Sigmoid colon (tissue), 7 donors: ENCODE data around the gene PEX10. TPM values are rescaled to one million over a fixed set of nuclear protein-coding genes. Genes with fewer than 3 reads are reported as not detected.

Experiments
- DNase-seq: peaks from one replicate; pipeline ENCODE4 v3.0.0-alpha.2; 2019
- H3K27ac ChIP-seq, 4 donors: fragments of 200-600 bp; sonication (generic); one replicate each; pipeline ENCODE4 v1.5.1; 2016 to 2019; ENCODE audit warnings: mild to moderate bottlenecking in 1 of 4
- H3K27me3 ChIP-seq, 3 donors: fragments of 200-600 bp; sonication (generic); one replicate each; pipeline ENCODE4 v1.5.1; 2019; ENCODE audit warnings: mild to moderate bottlenecking in 1 of 3
- H3K36me3 ChIP-seq, 4 donors: fragments of 200-600 bp; sonication (generic); one replicate each; pipeline ENCODE4 v1.5.1; 2016 to 2019
- H3K4me1 ChIP-seq, 4 donors: fragments of 200-600 bp; sonication (generic); one replicate each; pipeline ENCODE4 v1.5.1; 2017 to 2019
- H3K4me3 ChIP-seq, 4 donors: fragments of 200-600 bp; sonication (generic); one replicate each; pipeline ENCODE4 v1.5.1; 2017 to 2019; ENCODE audit warnings: mild to moderate bottlenecking in 2 of 4, moderate library complexity in 1 of 4
- H3K9me3 ChIP-seq, 4 donors: fragments of 200-600 bp in 3 of 4; sonication (generic) in 3 of 4; one replicate each; pipeline versions ENCODE4 v1.5.1 to v1.6.1; 2013 to 2019
- EP300 ChIP-seq, 4 donors: sonication (generic); formaldehyde crosslinking; IDR thresholded peaks; one replicate each; pipeline ENCODE4 v1.6.1; 2017; ENCODE audit warnings: antibody characterized with exemption in 4 of 4
- POLR2A ChIP-seq, 2 donors: fragments of 450-650 bp; IDR thresholded peaks; one replicate each; pipeline ENCODE4 v1.6.1; 2016; ENCODE audit warnings: antibody characterized with exemption in 2 of 2, mild to moderate bottlenecking in 2 of 2, moderate library complexity in 2 of 2
- POLR2AphosphoS5 ChIP-seq, 4 donors: sonication (generic); formaldehyde crosslinking; IDR thresholded peaks; one replicate each; pipeline ENCODE4 v1.6.1; 2017; ENCODE audit warnings: antibody characterized with exemption in 4 of 4
- whole genome bisulfite sequencing, 2 donors: extraction: QIAGEN DNeasy Blood & Tissue Kit; methylation state at CpG; one replicate each; pipeline ENCODE4 v1.1.7; 2013; 5-methylcytosine and 5-hydroxymethylcytosine counted together
- intact Hi-C: fragments of 100-400 bp; cut with DNase I; formaldehyde crosslinking; loops from one replicate; pipeline ENCODE4 v1.15.1; 2023
- polyA plus RNA-seq, 3 donors: library from polyadenylated mRNA; stranded (reverse); fragments of 200-250 nt; gene quantifications; one replicate each; pipeline ENCODE4 v1.2.3, GENCODE V29; 2013
- total RNA-seq, 4 donors: library from RNA; depleted of rRNA; stranded (reverse); fragments of >200 nt; gene quantifications; one replicate each; pipeline ENCODE4 v1.1.0, GENCODE V29; 2016
- TF ChIP-seq, protein P1 (sequence below), 4 experiments: fragments of 450-650 bp in 3 of 4; fragments of 200-600 bp in 1 of 4; IDR thresholded peaks; one replicate each; pipeline ENCODE4 v1.5.1; 2016 to 2019; ENCODE audit warnings: antibody characterized with exemption in 4 of 4, mild to moderate bottlenecking in 3 of 4, moderate library complexity in 2 of 4
- donor health status: healthy with polysubstance abuse.
- donor health status: Bipolar disorder and iron deficiency.
- donor health status: healthy.

PEX10 gene
- total and polyA plus RNA-seq, 7 donors = 9.9 to 21.9 (median 13.8) TPM

DNA sequence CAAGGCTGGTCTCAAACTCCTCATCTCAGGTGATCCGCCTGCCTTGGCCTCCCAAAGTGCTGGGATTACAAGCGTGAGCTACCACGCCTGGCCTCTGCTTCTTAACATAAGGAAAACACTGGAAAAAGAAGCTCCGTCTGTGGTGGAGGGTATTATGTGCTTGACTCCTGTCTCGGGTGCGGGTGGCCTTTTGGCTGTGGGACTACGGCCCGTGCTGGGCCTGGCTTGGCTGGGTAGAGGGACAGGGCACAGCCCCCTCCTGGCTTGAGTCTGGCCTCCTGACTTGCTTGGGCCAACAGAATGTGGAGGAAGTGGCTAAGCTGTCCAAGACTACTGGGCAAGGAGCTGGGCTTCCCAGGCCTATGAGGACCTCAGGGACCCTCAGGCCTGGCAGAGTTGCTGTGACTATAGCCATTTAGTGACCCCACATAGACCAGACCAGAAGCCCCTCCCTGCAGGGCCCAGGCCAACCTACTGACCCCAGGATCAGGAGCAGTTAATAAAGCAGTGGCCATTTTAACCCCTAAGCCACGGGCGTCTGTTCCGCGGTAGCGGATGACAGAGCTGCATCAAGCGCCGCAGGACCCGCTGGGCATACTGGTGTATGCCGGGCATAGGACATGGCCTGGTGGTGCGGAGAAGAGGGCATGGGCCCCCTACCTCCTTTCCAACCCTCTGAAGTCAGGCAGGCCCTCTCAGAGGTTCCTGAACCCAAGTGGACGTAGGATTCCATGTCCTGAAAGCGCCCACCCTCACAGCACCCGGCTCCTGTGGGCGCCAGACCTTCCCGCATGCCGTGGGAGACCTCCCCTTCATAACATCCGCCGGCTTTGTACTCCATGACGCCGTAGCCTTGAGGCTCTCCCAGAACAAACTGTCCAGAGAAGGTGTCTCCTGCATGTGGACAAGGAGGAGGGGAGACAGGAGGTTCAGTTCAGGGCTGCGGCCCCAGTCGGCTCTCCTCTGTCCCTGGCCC lies 25.4 kb downstream of the PEX10 start:
- Histone ChIP-seq H3K4me3 (no peak overlapping the region), H3K36me3 (peaks cover 0 to 10% (median 0%) of the 10 kb centered on the region in 4 donors), H3K27ac (no peak overlapping the region), H3K4me1 (peaks cover 0 to 17% (median 14%) of the 10 kb centered on the region in 4 donors), H3K9me3 (no peaks in the 10 kb centered on the region), H3K27me3 (no peaks in the 10 kb centered on the region)
- TF ChIP-seq, protein P1, sequence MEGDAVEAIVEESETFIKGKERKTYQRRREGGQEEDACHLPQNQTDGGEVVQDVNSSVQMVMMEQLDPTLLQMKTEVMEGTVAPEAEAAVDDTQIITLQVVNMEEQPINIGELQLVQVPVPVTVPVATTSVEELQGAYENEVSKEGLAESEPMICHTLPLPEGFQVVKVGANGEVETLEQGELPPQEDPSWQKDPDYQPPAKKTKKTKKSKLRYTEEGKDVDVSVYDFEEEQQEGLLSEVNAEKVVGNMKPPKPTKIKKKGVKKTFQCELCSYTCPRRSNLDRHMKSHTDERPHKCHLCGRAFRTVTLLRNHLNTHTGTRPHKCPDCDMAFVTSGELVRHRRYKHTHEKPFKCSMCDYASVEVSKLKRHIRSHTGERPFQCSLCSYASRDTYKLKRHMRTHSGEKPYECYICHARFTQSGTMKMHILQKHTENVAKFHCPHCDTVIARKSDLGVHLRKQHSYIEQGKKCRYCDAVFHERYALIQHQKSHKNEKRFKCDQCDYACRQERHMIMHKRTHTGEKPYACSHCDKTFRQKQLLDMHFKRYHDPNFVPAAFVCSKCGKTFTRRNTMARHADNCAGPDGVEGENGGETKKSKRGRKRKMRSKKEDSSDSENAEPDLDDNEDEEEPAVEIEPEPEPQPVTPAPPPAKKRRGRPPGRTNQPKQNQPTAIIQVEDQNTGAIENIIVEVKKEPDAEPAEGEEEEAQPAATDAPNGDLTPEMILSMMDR (IDR thresholded peaks at IDR 0.05) = no peak
- TF ChIP-seq POLR2A (IDR thresholded peaks at IDR 0.05) (no peak), POLR2AphosphoS5 (IDR thresholded peaks at IDR 0.05) (no peak), EP300 (IDR thresholded peaks at IDR 0.05) (no peak)
- intact Hi-C loops = no loop called here
- 96 to 97% methylated on average over 30 of the region's 30 CpGs for WGBS, 2 donors
- peak; percentile 63 for DNase-seq

DNA sequence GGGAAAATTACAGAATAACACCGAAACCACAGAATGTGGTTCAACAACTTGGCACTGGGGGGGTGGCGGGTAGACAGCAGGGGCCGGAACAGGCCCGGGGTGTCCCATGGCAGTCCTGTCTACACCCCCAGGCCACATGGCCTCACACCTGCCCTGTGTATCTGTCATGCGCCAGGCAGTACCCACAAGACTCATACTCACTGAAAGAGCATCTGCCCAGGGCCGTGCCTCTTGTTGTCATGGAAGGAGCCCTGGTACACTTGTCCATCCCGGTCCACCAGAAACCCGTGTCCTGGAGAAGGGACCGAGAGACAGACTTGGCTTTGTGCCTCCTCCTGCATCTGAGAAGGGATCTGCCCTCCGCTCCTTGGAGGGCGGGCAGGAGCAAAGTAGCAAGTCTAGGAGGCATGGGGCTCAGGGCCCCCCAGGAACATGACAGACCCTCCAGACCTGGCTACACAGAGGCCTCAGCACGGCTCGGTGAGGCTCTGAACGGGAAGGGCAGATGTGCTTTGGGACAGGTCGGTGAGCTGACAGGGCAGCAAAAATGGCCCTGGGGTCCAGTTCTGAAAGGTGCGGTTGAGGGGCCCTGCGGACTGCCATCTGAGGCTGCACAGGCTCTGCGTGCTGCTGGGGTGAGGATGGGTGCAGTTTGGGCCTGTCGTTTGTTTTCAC lies 26.6 kb downstream of the PEX10 start:
- intact Hi-C loops = no loop called here
- Histone ChIP-seq H3K36me3 (peaks cover 0 to 10% (median 0%) of the 10 kb centered on the region in 4 donors), H3K4me1 (peaks cover 0 to 25% (median 19%) of the 10 kb centered on the region in 4 donors), H3K27ac (no peak overlapping the region), H3K4me3 (no peak overlapping the region), H3K9me3 (no peaks in the 10 kb centered on the region), H3K27me3 (no peaks in the 10 kb centered on the region)
- DNase-seq = peak; percentile 57
- TF ChIP-seq, protein P1 (IDR thresholded peaks at IDR 0.05) = no peak
- TF ChIP-seq EP300 (IDR thresholded peaks at IDR 0.05) = no peak
- no peak for TF ChIP-seq POLR2A (IDR thresholded peaks at IDR 0.05)
- TF ChIP-seq POLR2AphosphoS5 (IDR thresholded peaks at IDR 0.05) = no peak
- 92 to 93% methylated on average over 19 of the region's 19 CpGs for WGBS, 2 donors

DNA sequence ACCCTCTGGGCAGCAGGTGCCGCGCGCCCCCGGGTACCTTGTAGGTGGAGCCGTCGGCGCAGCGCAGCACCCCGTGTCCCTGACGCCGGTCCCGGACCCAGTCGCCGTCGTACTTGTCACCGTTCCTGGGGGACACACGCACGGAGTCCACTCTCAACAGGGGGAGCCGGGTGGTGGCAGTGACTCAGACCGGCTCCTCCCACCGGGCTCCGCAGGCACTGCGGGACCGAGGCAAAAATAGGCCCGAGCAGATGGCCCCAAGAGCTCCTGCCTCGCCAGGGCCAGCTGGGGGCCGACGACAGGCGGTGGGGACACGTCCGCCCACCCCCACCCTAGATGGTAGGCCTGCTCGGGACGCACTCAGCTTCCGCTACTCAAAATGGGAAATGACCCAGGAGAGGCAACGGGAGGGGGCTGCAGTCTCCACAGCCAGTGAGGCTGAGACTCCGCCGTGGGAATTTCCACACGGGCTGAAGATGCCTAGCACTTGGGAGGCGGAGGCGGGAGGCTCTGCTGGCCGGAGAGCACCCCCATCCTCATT lies 27.4 kb downstream of the PEX10 start:
- DNase-seq = peak; percentile 62
- H3K36me3 ChIP-seq = peaks cover 0 to 10% (median 0%) of the 10 kb centered on the region in 4 donors
- H3K4me1 ChIP-seq = peaks cover 0 to 18% (median 12%) of the 10 kb centered on the region in 4 donors
- H3K4me3 ChIP-seq = no peak overlapping the region
- H3K9me3 ChIP-seq = no peaks in the 10 kb centered on the region
- TF ChIP-seq POLR2A (IDR thresholded peaks at IDR 0.05) = no peak
- TF ChIP-seq POLR2AphosphoS5 (IDR thresholded peaks at IDR 0.05) = no peak
- TF ChIP-seq, protein P1 (IDR thresholded peaks at IDR 0.05) = no peak
- no peak for TF ChIP-seq EP300 (IDR thresholded peaks at IDR 0.05)
- H3K27me3 ChIP-seq = no peaks in the 10 kb centered on the region
- no peak overlapping the region for H3K27ac ChIP-seq
- intact Hi-C loops = loop anchor here (5.0 kb wide), 1 partner anchor 73 kb away; no protein-coding TSS in a partner anchor
- WGBS, 2 donors = 89 to 90% methylated on average over 41 of the region's 41 CpGs

DNA sequence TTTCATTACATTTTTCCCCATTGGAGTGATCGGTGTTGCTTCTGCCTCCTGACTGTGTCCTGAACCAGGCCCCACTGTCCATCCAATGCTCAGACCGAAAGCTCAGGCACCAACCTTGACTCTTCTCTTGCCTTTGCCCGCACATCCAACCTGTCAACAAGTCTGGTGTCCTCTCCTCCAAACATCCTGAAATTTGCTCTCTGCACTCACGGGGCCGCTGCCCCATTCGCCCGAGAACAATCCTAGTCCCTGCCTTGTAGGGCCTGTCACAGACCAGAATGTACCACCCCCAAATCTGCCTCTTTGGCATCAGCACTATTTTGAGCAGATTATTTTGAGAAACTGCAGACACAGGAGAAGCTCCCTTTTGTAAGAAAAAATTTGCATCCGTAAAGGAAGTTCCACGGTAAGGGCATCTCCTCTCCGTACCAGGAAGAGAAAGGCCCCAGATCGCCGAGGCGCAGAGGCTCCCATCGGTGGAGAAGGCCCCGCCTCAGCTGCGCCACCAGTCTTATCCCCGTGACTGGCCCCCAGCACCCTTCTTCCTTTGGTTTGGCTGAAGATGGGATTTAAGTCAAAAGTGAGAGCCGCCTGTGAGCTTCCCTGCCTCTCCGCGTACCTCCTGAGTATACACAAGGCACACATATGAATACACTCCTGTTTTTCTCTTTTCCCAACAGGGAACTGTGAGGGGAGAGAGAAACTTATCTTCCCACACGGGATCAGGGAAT lies 28.1 kb downstream of the PEX10 start:
- H3K36me3 ChIP-seq = peaks cover 0 to 10% (median 0%) of the 10 kb centered on the region in 4 donors

More for the DNA sequence above, 28.1 kb downstream of the PEX10 start:
- no peak overlapping the region for H3K27ac ChIP-seq
- H3K4me3 ChIP-seq = no peak overlapping the region
- H3K9me3 ChIP-seq = no peaks in the 10 kb centered on the region
- TF ChIP-seq POLR2AphosphoS5 (IDR thresholded peaks at IDR 0.05) (no peak), EP300 (IDR thresholded peaks at IDR 0.05) (no peak), POLR2A (IDR thresholded peaks at IDR 0.05) (no peak)
- TF ChIP-seq, protein P1 (IDR thresholded peaks at IDR 0.05) = no peak
- 94% methylated on average over 21 of the region's 21 CpGs for WGBS, 2 donors
- intact Hi-C loops = loop anchor here (5.0 kb wide), 1 partner anchor 72 kb away; no protein-coding TSS in a partner anchor
- H3K27me3 ChIP-seq = no peaks in the 10 kb centered on the region
- peaks cover 0 to 16% (median 11%) of the 10 kb centered on the region in 4 donors for H3K4me1 ChIP-seq
- peak; percentile 47 for DNase-seq
